Inflammatory macrophage (primary cell): ENCODE results near the gene FOXP1.
"Not testable (repeated sequence)": the region's sequence is repeated elsewhere in the genome, so short reads cannot be mapped to it uniquely, and the experiment has no call there.

ENCODE experiments used
- DNase-seq, 2 donors: peaks; one replicate each; pipeline ENCODE4 v3.0.0-alpha.2; 2020 to 2022

Gene FOXP1

GRCh38 chr3:71446734-71447133 is 136.8 kb downstream of the FOXP1 start:
- no peak for DNase-seq

- DNase-seq: no peak
Measured at GRCh38 chr3:71446260-71446659, 137.3 kb downstream of the FOXP1 start.

GRCh38 chr3:71444861-71445259 is 138.7 kb downstream of the FOXP1 start:
- no peak for DNase-seq

GRCh38 chr3:71444028-71444860 is 139.3 kb downstream of the FOXP1 start:
- peak; percentile 89 to 90 for DNase-seq

- no peak for DNase-seq
Measured at GRCh38 chr3:71443332-71443731, 140.2 kb downstream of the FOXP1 start.

- DNase-seq: no peak
Measured at GRCh38 chr3:71442652-71443042, 140.9 kb downstream of the FOXP1 start.

- no peak for DNase-seq
Measured at GRCh38 chr3:71441925-71442651, 141.4 kb downstream of the FOXP1 start.

- DNase-seq: no peak
Measured at GRCh38 chr3:71441217-71441924, 142.2 kb downstream of the FOXP1 start.

- no peak for DNase-seq
Measured at GRCh38 chr3:71438904-71439303, 144.6 kb downstream of the FOXP1 start.

GRCh38 chr3:71438071-71438685 is 145.3 kb downstream of the FOXP1 start:
- DNase-seq: no peak

- no peak for DNase-seq
Measured at GRCh38 chr3:71436337-71436736, 147.2 kb downstream of the FOXP1 start.

- DNase-seq: not testable (repeated sequence)
Measured at GRCh38 chr3:71435836-71436235, 147.7 kb downstream of the FOXP1 start.

GRCh38 chr3:71433631-71434030 is 149.9 kb downstream of the FOXP1 start:
- DNase-seq: no peak

GRCh38 chr3:71432044-71432975 is 151.2 kb downstream of the FOXP1 start:
- DNase-seq: no peak

- DNase-seq: no peak
Measured at GRCh38 chr3:71430941-71431552, 152.5 kb downstream of the FOXP1 start.

GRCh38 chr3:71429597-71429988 is 153.9 kb downstream of the FOXP1 start:
- DNase-seq: no peak

GRCh38 chr3:71428841-71429596 is 154.5 kb downstream of the FOXP1 start:
- peak in 1 of 2 donors; percentile 41 for DNase-seq

- no peak for DNase-seq
Measured at GRCh38 chr3:71425491-71426071, 157.9 kb downstream of the FOXP1 start.

- DNase-seq: no peak
Measured at GRCh38 chr3:71423151-71423906, 160.2 kb downstream of the FOXP1 start.
